ENCODE measurements around the gene MTTP. TPM values are rescaled to one million over a fixed set of nuclear protein-coding genes. Genes with fewer than 3 reads are reported as not detected.

The MTTP gene
- total RNA-seq, 1 experiment from 2014 or later = 0.77 TPM

DNA sequence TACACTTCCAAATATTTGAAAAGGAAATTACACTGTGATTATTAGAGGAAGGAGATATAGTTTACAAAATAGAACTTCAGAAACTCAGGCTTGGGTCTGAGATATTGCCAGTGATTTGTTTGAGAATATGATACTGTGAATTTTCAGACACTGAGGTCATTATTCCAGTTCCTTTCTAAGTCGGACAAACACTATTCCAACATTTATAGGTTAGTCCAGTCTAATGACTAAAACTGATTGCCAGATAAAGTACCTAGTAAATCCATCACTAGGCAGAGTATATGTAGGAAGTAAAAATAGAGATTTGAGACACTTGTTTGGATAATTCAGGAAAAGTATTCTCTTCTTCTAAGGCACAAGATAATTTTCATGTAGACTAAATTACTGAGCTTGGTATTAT is 13.2 kb downstream of the MTTP start:
- Mint-ChIP-seq H3K9me3 (ENCODE audit: unreplicated experiment) (no peaks in the 10 kb centered on the region), H3K36me3 (ENCODE audit: insufficient read depth, unreplicated experiment) (no peaks in the 10 kb centered on the region), H3K4me3 (ENCODE audit: unreplicated experiment) (no peak overlapping the region), H3K27ac (ENCODE audit: unreplicated experiment) (no peak overlapping the region), H3K4me1 (ENCODE audit: low read depth, unreplicated experiment) (no peaks in the 10 kb centered on the region), H3K27me3 (ENCODE audit: insufficient read depth, unreplicated experiment) (no peaks in the 10 kb centered on the region)
- no peaks in the 10 kb centered on the region for H3K36me3 ChIP-seq (ENCODE audit: control insufficient read depth, insufficient read depth, low read length)
- no peaks in the 10 kb centered on the region for H3K4me1 ChIP-seq
- no peak overlapping the region for H3K4me3 ChIP-seq (ENCODE audit: low read depth, low read length)
- no peaks in the 10 kb centered on the region for H3K9me3 ChIP-seq
- intact Hi-C loops (cut with micrococcal nuclease; ENCODE audit: unreplicated experiment) = no loop called here
- no peak for DNase-seq
- TF ChIP-seq, protein P1, sequence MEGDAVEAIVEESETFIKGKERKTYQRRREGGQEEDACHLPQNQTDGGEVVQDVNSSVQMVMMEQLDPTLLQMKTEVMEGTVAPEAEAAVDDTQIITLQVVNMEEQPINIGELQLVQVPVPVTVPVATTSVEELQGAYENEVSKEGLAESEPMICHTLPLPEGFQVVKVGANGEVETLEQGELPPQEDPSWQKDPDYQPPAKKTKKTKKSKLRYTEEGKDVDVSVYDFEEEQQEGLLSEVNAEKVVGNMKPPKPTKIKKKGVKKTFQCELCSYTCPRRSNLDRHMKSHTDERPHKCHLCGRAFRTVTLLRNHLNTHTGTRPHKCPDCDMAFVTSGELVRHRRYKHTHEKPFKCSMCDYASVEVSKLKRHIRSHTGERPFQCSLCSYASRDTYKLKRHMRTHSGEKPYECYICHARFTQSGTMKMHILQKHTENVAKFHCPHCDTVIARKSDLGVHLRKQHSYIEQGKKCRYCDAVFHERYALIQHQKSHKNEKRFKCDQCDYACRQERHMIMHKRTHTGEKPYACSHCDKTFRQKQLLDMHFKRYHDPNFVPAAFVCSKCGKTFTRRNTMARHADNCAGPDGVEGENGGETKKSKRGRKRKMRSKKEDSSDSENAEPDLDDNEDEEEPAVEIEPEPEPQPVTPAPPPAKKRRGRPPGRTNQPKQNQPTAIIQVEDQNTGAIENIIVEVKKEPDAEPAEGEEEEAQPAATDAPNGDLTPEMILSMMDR (IDR thresholded peaks at IDR 0.05; ENCODE audit: insufficient read depth in 1 of 2, low read depth in 1 of 2, low read length in 1 of 2, severe bottlenecking in 1 of 2, unreplicated experiment in 1 of 2) = no peak
- no TSS peak for BruUV-seq (replicated peaks)
- POLR2A ChIA-PET = no interaction called here
- CTCF ChIA-PET = no interaction called here
- no peaks in the 10 kb centered on the region for H3K27me3 ChIP-seq (replicated peaks; ENCODE audit: control insufficient read depth, insufficient read depth, low read length)

DNA sequence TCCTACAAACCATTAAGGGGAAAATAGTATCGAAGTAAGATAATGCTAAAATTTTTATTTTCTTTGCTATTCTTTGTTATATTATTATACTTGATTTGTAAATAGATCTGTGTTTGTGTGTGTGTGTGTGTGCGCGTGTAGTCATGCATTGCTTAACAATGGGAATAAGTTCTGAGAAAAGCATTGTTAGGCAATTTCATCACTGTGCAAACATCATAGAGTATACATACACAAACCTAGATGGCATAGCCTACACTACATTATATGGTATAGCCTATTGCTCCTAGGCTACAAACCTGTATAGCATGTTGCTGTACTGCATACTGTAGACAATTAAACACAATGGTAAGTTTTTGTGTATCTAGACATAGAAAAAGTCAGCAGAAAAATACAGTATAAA is 17.1 kb downstream of the MTTP start:
- TF ChIP-seq, protein P1 (IDR thresholded peaks at IDR 0.05; ENCODE audit: insufficient read depth in 1 of 2, low read depth in 1 of 2, low read length in 1 of 2, severe bottlenecking in 1 of 2, unreplicated experiment in 1 of 2) = no peak
- no peaks in the 10 kb centered on the region for H3K4me1 ChIP-seq
- ChIA-PET POLR2A (no interaction called here), CTCF (no interaction called here)
- no TSS peak for BruUV-seq (replicated peaks)
- H3K4me3 ChIP-seq (ENCODE audit: low read depth, low read length) = no peak overlapping the region
- no peaks in the 10 kb centered on the region for H3K4me1 Mint-ChIP-seq (ENCODE audit: low read depth, unreplicated experiment)
- no peaks in the 10 kb centered on the region for H3K9me3 Mint-ChIP-seq (ENCODE audit: unreplicated experiment)
- no peaks in the 10 kb centered on the region for H3K9me3 ChIP-seq
- no peak overlapping the region for H3K27ac Mint-ChIP-seq (ENCODE audit: unreplicated experiment)
- intact Hi-C loops (cut with micrococcal nuclease; ENCODE audit: unreplicated experiment) = no loop called here
- H3K4me3 Mint-ChIP-seq (ENCODE audit: unreplicated experiment) = no peak overlapping the region
- H3K36me3 ChIP-seq (ENCODE audit: control insufficient read depth, insufficient read depth, low read length) = no peaks in the 10 kb centered on the region
- H3K27me3 Mint-ChIP-seq (ENCODE audit: insufficient read depth, unreplicated experiment) = peaks cover under 1% of the 10 kb centered on the region
- no peaks in the 10 kb centered on the region for H3K27me3 ChIP-seq (replicated peaks; ENCODE audit: control insufficient read depth, insufficient read depth, low read length)
- DNase-seq = no peak
- no peaks in the 10 kb centered on the region for H3K36me3 Mint-ChIP-seq (ENCODE audit: insufficient read depth, unreplicated experiment)

DNA sequence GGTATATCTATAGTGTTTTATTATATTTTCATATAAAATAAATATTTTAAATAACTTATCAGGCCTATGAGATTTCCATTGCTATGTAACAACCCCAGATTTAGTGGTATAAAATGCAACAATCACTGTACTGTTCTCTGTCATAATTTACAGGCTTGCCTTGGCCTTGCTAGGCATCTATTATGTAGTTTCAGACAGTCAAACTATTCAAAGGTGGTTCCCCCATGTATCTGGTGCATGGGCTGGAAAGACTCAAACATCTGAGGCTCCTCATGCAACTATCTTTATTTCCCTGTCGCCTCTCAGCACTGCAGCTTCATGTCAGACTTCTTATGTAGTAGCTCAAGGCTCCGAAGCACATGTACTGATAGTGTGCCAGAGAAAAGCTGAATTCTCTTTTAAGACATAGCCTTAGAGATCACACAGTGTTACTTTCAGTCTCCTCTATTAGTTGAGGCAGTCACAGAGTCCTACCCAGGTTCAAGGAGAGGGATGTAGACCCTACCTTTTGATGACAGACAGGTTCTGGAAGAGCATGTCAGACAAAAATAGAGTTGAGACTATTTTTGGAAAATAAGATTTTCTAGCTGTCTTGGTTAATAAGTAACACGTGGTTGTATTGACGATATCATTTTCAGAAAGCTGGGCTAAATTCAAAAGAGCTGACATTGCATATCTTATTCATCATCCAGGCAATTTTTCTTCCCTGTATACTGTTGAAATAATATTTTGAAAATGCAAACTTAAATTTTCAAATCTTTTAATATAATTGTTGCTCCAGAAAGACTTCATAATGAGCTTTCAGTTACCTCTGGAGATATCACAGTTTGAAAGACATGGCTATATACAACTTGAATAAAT is 19.4 kb downstream of the MTTP start:
- Mint-ChIP-seq H3K4me3 (ENCODE audit: unreplicated experiment) (no peak overlapping the region), H3K27me3 (ENCODE audit: insufficient read depth, unreplicated experiment) (peaks cover 3% of the 10 kb centered on the region), H3K9me3 (ENCODE audit: unreplicated experiment) (no peaks in the 10 kb centered on the region), H3K27ac (ENCODE audit: unreplicated experiment) (no peak overlapping the region), H3K36me3 (ENCODE audit: insufficient read depth, unreplicated experiment) (no peaks in the 10 kb centered on the region), H3K4me1 (ENCODE audit: low read depth, unreplicated experiment) (no peaks in the 10 kb centered on the region)
- TF ChIP-seq, protein P1 (IDR thresholded peaks at IDR 0.05; ENCODE audit: insufficient read depth in 1 of 2, low read depth in 1 of 2, low read length in 1 of 2, severe bottlenecking in 1 of 2, unreplicated experiment in 1 of 2) = no peak
- ChIA-PET CTCF (no interaction called here), POLR2A (no interaction called here)
- Histone ChIP-seq H3K27me3 (replicated peaks; ENCODE audit: control insufficient read depth, insufficient read depth, low read length) (no peaks in the 10 kb centered on the region), H3K4me1 (no peaks in the 10 kb centered on the region), H3K36me3 (ENCODE audit: control insufficient read depth, insufficient read depth, low read length) (no peaks in the 10 kb centered on the region), H3K4me3 (ENCODE audit: low read depth, low read length) (no peak overlapping the region), H3K9me3 (no peaks in the 10 kb centered on the region)
- intact Hi-C loops (cut with micrococcal nuclease; ENCODE audit: unreplicated experiment) = no loop called here
- BruUV-seq (replicated peaks) = no TSS peak
- DNase-seq = no peak

Data from Caco-2 (cell line).